RWPE2 (cell line): ENCODE data around the gene FBXL16.

Source experiments
- ATAC-seq: fragments of 200-7000 bp; cut with Tn5 transposase; 3 replicates; pipeline ENCODE4 v1.9.1; 2021; ENCODE audit warnings: low read depth
- DNase-seq: peaks from one replicate; pipeline ENCODE4 v3.0.0-alpha.2; 2020; ENCODE audit warnings: low spot score
- H3K27ac ChIP-seq: fragments of 450-650 bp; 2 replicates; pipeline ENCODE4 v1.5.1; 2017; ENCODE audit warnings: mild to moderate bottlenecking; ENCODE audit not compliant: poor library complexity, severe bottlenecking
- H3K27me3 ChIP-seq: fragments of 250-450 bp; sonication (Bioruptor Pico); 2 replicates; pipeline ENCODE4 v1.5.1; 2021; ENCODE audit warnings: mild to moderate bottlenecking, moderate library complexity; ENCODE audit not compliant: insufficient read depth, poor library complexity, severe bottlenecking
- H3K36me3 ChIP-seq: fragments of 250-450 bp; sonication (Bioruptor Pico); 2 replicates; pipeline ENCODE4 v1.5.1; 2020; ENCODE audit warnings: low read depth, mild to moderate bottlenecking, moderate library complexity
- H3K4me1 ChIP-seq: fragments of 250-450 bp; sonication (Bioruptor Pico); 2 replicates; pipeline ENCODE4 v1.5.1; 2021; ENCODE audit warnings: mild to moderate bottlenecking, moderate library complexity; ENCODE audit not compliant: insufficient read depth, poor library complexity, severe bottlenecking
- H3K4me3 ChIP-seq: fragments of 250-450 bp; sonication (Bioruptor Pico); 2 replicates; pipeline ENCODE4 v1.5.1; 2021; ENCODE audit warnings: mild to moderate bottlenecking, moderate library complexity; ENCODE audit not compliant: severe bottlenecking
- H3K9me3 ChIP-seq: fragments of 250-450 bp; sonication (Bioruptor Pico); 2 replicates; pipeline ENCODE4 v1.5.1; 2021; ENCODE audit warnings: mild to moderate bottlenecking, moderate library complexity; ENCODE audit not compliant: severe bottlenecking
- CTCF ChIP-seq: fragments of 450-650 bp; IDR thresholded peaks from one replicate; pipeline ENCODE4 v1.5.1; 2017; ENCODE audit warnings: mild to moderate bottlenecking, moderate library complexity; ENCODE audit not compliant: poor library complexity, severe bottlenecking

The FBXL16 gene

GRCh38 chr16:721765-722540, 16.4 kb upstream of the FBXL16 start:
- TF ChIP-seq CTCF, result no peak
- H3K36me3 ChIP-seq, result peaks cover under 1% of the 10 kb centered on the region; the same call in 1 of the 2 replicates
- no peak for ATAC-seq
- H3K4me3 ChIP-seq, result peak overlapping the region; percentile 73
- no peak for DNase-seq
- no peaks in the 10 kb centered on the region for H3K9me3 ChIP-seq
- peaks cover 3% of the 10 kb centered on the region for H3K4me1 ChIP-seq
- no peaks in the 10 kb centered on the region for H3K27me3 ChIP-seq
- peak overlapping the region; percentile 85 for H3K27ac ChIP-seq

- DNase-seq (peak; percentile 91), ATAC-seq (peak; percentile 62)
- Histone ChIP-seq H3K27ac (peak within 1 kb of the TSS; percentile 85), H3K9me3 (no peaks in the 10 kb centered on the region), H3K4me1 (peaks cover 3% of the 10 kb centered on the region), H3K36me3 (peaks cover 7% of the 10 kb centered on the region; the same call in 1 of the 2 replicates), H3K27me3 (no peaks in the 10 kb centered on the region), H3K4me3 (peak within 1 kb of the TSS; percentile 73)
- peak; percentile 5 for TF ChIP-seq CTCF
Observed at GRCh38 chr16:720990-721764, 15.6 kb upstream of the FBXL16 start, which contains the start of gene ANTKMT. Gene ANTKMT (plus strand): TSS chr16:721146. CDS start chr16:721275, 129 bp downstream.

GRCh38 chr16:720447-720989, 14.9 kb upstream of the FBXL16 start:
- ATAC-seq (peak; percentile 20), DNase-seq (no peak)
- Histone ChIP-seq H3K27me3 (no peaks in the 10 kb centered on the region), H3K4me1 (peaks cover 3% of the 10 kb centered on the region), H3K4me3 (peak overlapping the region; percentile 73), H3K27ac (peak overlapping the region; percentile 85), H3K9me3 (no peaks in the 10 kb centered on the region), H3K36me3 (peaks cover 7% of the 10 kb centered on the region; the same call in 1 of the 2 replicates)
- peak; percentile 15 for TF ChIP-seq CTCF

GRCh38 chr16:719815-720446, 14.3 kb upstream of the FBXL16 start:
- no peaks in the 10 kb centered on the region for H3K9me3 ChIP-seq
- peaks cover 3% of the 10 kb centered on the region for H3K4me1 ChIP-seq
- ATAC-seq, result peak; percentile 23
- H3K27me3 ChIP-seq, result no peaks in the 10 kb centered on the region
- H3K27ac ChIP-seq, result peak overlapping the region; percentile 85
- H3K4me3 ChIP-seq, result peak overlapping the region; percentile 73
- no peak for DNase-seq
- TF ChIP-seq CTCF, result peak; percentile 15
- H3K36me3 ChIP-seq, result peaks cover 7% of the 10 kb centered on the region; the same call in 1 of the 2 replicates
